Activated naive CD4-positive, alpha-beta T cell treated with anti-CD3 and anti-CD28 coated beads, Interleukin-2, amount 50 U/mL, for 24 hours (primary cell): ENCODE results near the gene NECAB2.

ENCODE experiments used
- H3K27ac Mint-ChIP-seq: one replicate; pipeline ENCODE4 v1.8.0; 2021; ENCODE audit warnings: mild to moderate bottlenecking, mixed read lengths
- H3K27me3 Mint-ChIP-seq: one replicate; pipeline ENCODE4 v1.8.0; 2021; ENCODE audit warnings: mixed read lengths
- H3K36me3 Mint-ChIP-seq: one replicate; pipeline ENCODE4 v1.8.0; 2021; ENCODE audit warnings: mixed read lengths
- H3K4me1 Mint-ChIP-seq: one replicate; pipeline ENCODE4 v1.8.0; 2021; ENCODE audit warnings: mixed read lengths
- H3K4me3 Mint-ChIP-seq: one replicate; pipeline ENCODE4 v1.8.0; 2021; ENCODE audit warnings: mild to moderate bottlenecking, mixed read lengths
- H3K9me3 Mint-ChIP-seq: one replicate; pipeline ENCODE4 v1.8.0; 2021; ENCODE audit warnings: mixed read lengths

NECAB2 gene

GRCh38 chr16:83956336-83957289 lies 11.4 kb upstream of the NECAB2 start:
- no peak overlapping the region for H3K27ac Mint-ChIP-seq
- no peaks in the 10 kb centered on the region for H3K9me3 Mint-ChIP-seq
- peaks cover 15% of the 10 kb centered on the region for H3K4me1 Mint-ChIP-seq
- peaks cover 9% of the 10 kb centered on the region for H3K27me3 Mint-ChIP-seq
- no peaks in the 10 kb centered on the region for H3K36me3 Mint-ChIP-seq
- H3K4me3 Mint-ChIP-seq = no peak overlapping the region

GRCh38 chr16:83957296-83957855 lies 10.7 kb upstream of the NECAB2 start:
- Mint-ChIP-seq H3K27ac (no peak overlapping the region), H3K4me3 (no peak overlapping the region), H3K36me3 (no peaks in the 10 kb centered on the region), H3K9me3 (no peaks in the 10 kb centered on the region), H3K4me1 (peaks cover 12% of the 10 kb centered on the region), H3K27me3 (peaks cover 9% of the 10 kb centered on the region)

DNA sequence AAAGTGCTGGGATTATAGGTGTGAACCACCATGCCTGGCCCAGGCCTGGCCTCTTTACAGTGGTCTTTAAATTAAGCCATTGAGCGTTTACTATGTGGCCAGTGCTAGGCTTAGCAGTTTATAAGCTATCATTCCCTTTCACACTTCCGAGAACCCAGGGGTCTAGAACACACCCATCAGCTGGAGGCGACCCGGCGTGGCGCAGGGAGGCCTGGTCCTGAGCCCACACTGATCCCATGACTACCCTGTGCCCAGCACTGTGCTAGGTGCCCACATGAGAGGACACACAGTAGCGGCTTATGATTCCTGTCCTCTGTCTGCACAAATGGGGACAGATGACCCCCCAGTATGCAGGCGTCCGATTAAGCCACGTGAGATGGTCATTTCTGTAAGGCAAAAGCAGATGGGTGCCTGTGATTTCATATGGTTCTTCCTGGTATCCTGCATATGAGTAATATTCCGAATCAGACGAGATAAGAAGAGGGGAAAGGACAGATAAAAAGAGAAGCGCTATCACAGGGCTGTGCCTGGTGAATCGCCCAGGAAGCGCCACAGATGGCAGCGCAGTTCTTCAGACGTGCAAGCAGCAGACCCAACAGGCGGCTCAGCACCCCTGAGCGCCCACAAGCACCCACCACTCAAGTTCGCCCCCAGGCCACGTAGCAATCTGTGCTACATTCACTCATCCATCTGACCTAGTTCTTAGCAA lies 9.8 kb upstream of the NECAB2 start:
- Mint-ChIP-seq H3K4me3 (no peak overlapping the region), H3K27me3 (peaks cover 9% of the 10 kb centered on the region), H3K9me3 (no peaks in the 10 kb centered on the region), H3K27ac (no peak overlapping the region), H3K36me3 (no peaks in the 10 kb centered on the region), H3K4me1 (peaks cover 8% of the 10 kb centered on the region)

DNA sequence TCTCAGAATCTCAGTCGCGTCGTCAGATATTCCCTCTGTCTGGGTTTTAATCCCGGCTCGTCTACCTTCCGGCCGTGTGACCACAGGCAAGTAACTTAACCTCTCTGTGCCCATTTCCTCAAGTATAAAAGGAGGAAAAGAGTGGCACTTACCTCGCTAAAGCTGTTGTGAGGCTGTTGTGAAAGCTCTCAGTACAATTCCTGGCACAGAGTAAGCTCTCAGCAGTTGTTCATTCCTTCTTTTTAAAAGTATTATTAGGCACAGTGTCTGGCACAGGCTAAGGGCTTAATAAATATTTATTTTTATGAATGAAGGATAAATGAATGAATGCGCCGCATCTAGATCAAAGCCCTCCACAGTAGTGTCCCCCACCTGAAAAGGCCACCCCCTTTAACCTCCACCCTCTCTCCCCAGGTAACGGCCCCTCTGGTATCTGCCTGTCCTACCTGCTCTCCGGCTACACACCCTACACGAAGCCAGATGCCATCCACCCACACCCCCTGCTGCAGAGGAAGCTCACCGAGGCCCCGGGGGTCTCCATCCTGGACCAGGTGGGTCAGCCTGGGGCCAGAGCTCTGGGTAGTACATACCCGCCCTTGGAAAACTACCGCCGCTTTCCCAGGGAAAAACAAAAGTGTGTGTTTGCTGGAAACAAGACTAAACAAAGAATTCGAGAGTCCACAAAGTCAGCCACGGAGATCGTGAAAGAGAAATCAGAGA lies 9.0 kb upstream of the NECAB2 start:
- Mint-ChIP-seq H3K36me3 (no peaks in the 10 kb centered on the region), H3K27me3 (peaks cover 7% of the 10 kb centered on the region), H3K4me3 (no peak overlapping the region), H3K9me3 (no peaks in the 10 kb centered on the region), H3K27ac (no peak overlapping the region), H3K4me1 (peaks cover 5% of the 10 kb centered on the region)

- H3K9me3 Mint-ChIP-seq = no peaks in the 10 kb centered on the region
- no peaks in the 10 kb centered on the region for H3K27me3 Mint-ChIP-seq
- no peaks in the 10 kb centered on the region for H3K36me3 Mint-ChIP-seq
- H3K27ac Mint-ChIP-seq = no peak overlapping the region
- no peak overlapping the region for H3K4me3 Mint-ChIP-seq
- no peaks in the 10 kb centered on the region for H3K4me1 Mint-ChIP-seq
Observed at GRCh38 chr16:83959656-83960434, 8.2 kb upstream of the NECAB2 start.

- no peaks in the 10 kb centered on the region for H3K27me3 Mint-ChIP-seq
- H3K36me3 Mint-ChIP-seq = no peaks in the 10 kb centered on the region
- H3K9me3 Mint-ChIP-seq = no peaks in the 10 kb centered on the region
- H3K4me1 Mint-ChIP-seq = no peaks in the 10 kb centered on the region
- no peak overlapping the region for H3K27ac Mint-ChIP-seq
- no peak overlapping the region for H3K4me3 Mint-ChIP-seq
Observed at GRCh38 chr16:83960521-83961249, 7.4 kb upstream of the NECAB2 start.

DNA sequence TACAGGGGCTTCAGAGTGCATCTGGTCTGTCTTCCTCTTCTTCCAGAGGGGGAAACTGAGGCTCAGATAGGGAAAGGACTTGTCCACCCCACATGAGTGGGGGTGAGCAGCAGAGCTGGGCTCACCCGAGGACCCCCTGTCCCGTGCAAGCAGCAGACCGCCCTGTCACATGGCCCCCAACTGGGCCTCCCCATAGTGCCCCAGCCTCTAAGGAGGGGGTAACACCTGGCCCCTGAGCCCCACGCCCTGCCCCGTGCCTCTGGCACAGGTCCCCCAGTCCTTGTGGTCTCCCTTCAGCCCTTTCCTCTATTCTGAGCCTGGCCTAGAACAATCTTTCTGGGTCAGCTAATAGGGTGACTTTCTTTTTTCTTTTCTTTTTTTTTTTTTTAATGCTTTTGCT lies 6.5 kb upstream of the NECAB2 start:
- no peaks in the 10 kb centered on the region for H3K27me3 Mint-ChIP-seq
- no peaks in the 10 kb centered on the region for H3K36me3 Mint-ChIP-seq
- H3K4me3 Mint-ChIP-seq = no peak overlapping the region
- no peaks in the 10 kb centered on the region for H3K9me3 Mint-ChIP-seq
- no peak overlapping the region for H3K27ac Mint-ChIP-seq
- H3K4me1 Mint-ChIP-seq = no peaks in the 10 kb centered on the region

DNA sequence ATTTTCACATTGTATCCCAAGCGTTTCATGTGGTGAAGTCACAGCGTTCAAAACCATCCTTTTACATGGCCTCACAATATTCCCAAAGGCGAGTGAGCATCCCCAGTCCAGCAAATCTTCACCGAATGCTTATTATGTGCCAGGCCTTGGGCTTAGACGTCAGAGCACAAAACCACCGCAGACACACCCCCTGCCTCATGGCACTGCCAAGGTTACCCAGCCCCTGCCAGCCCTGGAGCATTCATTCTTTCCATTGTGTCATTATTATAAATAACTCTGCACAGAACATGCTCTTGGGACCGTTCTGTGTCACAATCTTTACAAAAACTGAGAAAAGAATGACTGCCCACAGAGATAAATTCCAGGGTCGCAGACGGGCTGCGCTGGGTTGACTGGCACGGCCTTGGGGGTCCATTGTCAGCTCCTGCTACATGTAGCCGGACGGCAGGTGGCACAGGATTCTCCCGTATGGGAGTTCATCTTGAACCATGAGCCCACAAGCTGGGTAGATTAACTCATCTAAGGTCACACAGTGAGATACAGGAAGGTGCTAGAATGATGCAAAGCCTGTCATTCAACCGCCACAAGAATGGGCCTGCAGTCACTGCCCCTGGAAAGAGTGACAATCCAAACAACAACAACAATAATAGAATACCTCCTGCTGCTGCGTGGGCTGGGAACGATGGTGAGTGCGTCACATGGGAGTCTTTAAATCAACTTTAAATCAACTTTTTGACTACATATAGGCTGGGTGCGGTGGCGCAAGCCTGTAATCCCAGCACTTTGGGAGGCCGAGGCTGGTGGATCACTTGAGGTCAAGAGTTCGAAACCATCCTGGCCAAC lies 4.5 kb upstream of the NECAB2 start:
- peaks cover 4% of the 10 kb centered on the region for H3K4me1 Mint-ChIP-seq
- H3K36me3 Mint-ChIP-seq = no peaks in the 10 kb centered on the region
- no peak overlapping the region for H3K27ac Mint-ChIP-seq
- peaks cover 2% of the 10 kb centered on the region for H3K27me3 Mint-ChIP-seq
- no peaks in the 10 kb centered on the region for H3K9me3 Mint-ChIP-seq
- no peak overlapping the region for H3K4me3 Mint-ChIP-seq

GRCh38 chr16:83964684-83965443 lies 3.2 kb upstream of the NECAB2 start:
- Mint-ChIP-seq H3K4me1 (peaks cover 4% of the 10 kb centered on the region), H3K27me3 (peaks cover 7% of the 10 kb centered on the region), H3K9me3 (no peaks in the 10 kb centered on the region), H3K36me3 (no peaks in the 10 kb centered on the region), H3K4me3 (no peak overlapping the region), H3K27ac (no peak overlapping the region)

GRCh38 chr16:83965444-83966152 lies 2.4 kb upstream of the NECAB2 start:
- H3K27me3 Mint-ChIP-seq = peaks cover 9% of the 10 kb centered on the region
- H3K4me1 Mint-ChIP-seq = peaks cover 4% of the 10 kb centered on the region
- H3K9me3 Mint-ChIP-seq = no peaks in the 10 kb centered on the region
- no peak overlapping the region for H3K4me3 Mint-ChIP-seq
- H3K36me3 Mint-ChIP-seq = no peaks in the 10 kb centered on the region
- no peak overlapping the region for H3K27ac Mint-ChIP-seq

DNA sequence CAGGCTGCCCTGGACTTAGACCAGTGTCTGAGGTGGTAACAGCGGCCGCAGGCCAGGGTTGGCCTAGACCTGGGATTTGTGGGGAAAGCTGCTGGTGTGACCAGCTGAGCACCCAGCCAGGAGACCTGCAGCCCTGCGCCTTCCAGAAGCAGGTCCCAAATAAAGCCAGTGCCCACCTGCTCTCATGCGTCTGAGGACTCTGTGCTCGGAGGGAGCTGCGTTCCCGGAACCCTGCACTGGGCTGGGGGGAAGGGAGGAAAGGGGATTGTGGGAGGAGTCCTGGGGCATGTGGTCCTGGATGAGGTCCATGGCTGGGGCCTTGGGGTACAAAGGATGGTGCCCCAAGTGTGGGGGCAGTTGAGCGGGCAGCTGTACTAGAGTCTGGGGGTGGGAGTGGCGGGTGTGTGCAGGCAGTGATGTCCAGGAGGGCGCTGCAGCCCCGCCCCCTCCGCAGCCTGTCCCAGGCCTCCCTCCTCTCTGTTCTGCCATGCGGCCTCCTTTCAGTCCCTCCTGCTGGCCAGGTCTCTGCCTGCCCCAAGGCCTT lies 1.8 kb upstream of the NECAB2 start:
- H3K36me3 Mint-ChIP-seq = no peaks in the 10 kb centered on the region
- H3K9me3 Mint-ChIP-seq = no peaks in the 10 kb centered on the region
- H3K4me1 Mint-ChIP-seq = peaks cover 4% of the 10 kb centered on the region
- H3K4me3 Mint-ChIP-seq = no peak overlapping the region
- H3K27me3 Mint-ChIP-seq = peaks cover 9% of the 10 kb centered on the region
- no peak overlapping the region for H3K27ac Mint-ChIP-seq

DNA sequence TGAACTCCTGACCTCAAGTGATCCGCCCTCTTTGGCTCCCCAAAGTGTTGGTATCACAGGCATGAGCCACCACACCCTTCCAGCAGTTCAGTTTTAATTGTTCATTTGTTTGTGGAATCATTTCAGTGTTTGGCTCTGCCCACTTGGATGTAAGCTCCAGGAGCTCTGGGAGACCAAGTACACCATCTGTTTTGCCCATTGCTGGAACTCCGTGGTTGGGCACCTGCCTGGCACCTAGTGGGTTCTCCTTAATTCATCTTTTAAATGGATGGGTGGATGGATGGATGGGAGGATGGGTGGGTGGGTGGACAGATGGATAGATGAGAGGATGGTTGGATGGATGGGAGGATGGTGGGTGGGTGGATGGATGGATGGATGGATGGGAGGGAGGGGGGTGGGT lies 953 bp upstream of the NECAB2 start:
- Mint-ChIP-seq H3K36me3 (no peaks in the 10 kb centered on the region), H3K9me3 (no peaks in the 10 kb centered on the region), H3K27me3 (peaks cover 12% of the 10 kb centered on the region), H3K4me3 (no peak overlapping the region), H3K4me1 (peaks cover 4% of the 10 kb centered on the region), H3K27ac (no peak overlapping the region)
